GM19351 (cell line): ENCODE data around the gene CHMP5.

Experiments
- ATAC-seq: cut with Tn5 transposase; IDR thresholded peaks from one replicate; pipeline ENCODE4 v1.9.1; 2021; ENCODE audit warnings: mild to moderate bottlenecking, moderate library complexity; ENCODE audit not compliant: unreplicated experiment

Gene CHMP5

DNA sequence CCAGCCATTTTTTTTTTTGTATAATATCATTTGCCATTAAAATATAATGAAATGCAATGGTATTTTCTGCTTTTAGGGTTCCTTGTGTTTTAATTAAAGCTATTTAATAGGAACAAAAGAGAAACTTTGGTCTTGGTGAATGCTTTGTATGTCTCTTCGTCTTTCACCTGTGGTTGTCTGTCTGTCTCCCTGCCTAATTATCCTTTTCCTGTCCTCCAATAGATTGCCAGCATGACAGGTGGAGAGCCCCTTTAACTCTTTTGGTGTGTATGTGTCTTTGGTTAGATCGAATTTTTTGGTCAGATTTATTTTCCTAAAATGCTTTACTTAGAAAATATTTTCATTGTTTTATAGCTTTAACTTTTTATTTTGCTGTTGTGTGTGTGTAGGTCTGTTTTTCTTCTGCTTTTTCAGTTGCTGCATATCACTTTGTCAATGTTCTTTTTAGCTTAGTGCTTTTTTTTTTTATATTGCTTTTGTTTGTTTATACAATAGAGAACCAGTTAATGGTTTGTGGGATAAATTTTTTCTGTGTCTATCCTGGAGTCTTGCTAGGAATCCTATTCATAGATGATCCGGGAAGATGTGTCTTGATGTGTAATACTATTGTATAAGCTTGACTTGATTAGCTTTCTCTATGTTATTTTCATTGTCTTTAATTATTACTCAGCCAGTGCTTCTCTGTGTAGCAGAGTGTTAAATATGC is 8.6 kb downstream of the CHMP5 start:
- no peak for ATAC-seq

DNA sequence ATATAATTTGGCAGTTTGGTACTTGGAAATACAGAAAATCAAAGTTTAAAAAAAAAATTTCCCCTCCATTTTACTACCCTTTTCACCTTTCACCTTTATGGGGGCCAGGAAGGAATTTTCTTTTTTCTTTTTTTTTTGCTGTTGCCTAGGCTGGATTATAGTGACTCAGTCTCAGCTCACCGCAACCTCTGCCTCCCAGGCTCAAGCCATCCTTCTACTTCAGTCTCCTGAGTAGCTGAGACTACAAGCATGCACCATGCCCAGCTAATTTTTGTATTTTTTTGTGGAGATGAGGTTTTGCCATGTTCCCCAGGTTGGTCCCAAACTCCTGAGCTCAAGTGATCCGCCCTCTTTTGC is 9.1 kb downstream of the CHMP5 start:
- ATAC-seq: no peak

GRCh38 chr9:33277484-33277883 is 12.6 kb downstream of the CHMP5 start:
- ATAC-seq: no peak

GRCh38 chr9:33285502-33285901 is 20.7 kb downstream of the CHMP5 start:
- no peak for ATAC-seq

- ATAC-seq: no peak
Observed at GRCh38 chr9:33287087-33287490, 22.2 kb downstream of the CHMP5 start.

GRCh38 chr9:33288235-33288634 is 23.4 kb downstream of the CHMP5 start:
- ATAC-seq: no peak

DNA sequence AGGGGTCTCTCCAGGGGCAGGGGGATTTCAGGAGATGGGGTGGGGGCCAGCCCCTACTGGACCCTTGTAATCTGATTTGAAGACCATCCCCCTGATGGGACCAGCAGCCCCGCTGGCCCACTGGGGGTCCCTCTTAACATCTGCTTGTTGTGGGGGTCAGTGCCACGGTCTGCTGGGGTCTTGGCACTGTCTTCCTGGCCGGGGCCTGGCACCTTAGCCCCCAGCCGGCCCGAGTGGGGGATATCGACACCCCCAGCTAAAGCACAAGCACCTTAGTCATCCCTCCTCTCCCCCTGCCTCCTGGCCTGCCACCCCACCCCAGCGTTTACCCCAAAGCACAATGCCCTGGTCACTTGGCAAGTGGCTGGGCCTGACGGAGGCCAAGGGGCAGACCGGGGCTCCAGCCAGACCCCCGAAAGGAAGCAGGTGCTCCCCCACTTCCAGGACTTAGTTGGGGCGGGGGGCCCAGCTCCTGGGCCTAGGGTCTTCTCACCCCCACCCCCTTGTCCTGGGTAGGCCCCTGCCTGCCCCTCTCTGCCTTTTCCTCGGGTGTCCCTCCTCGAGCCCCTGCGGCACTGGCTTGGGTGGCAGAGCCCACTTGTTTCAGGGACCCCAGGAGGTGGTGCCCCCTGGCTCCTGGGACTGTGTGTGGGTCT is 24.1 kb downstream of the CHMP5 start:
- ATAC-seq: no peak

DNA sequence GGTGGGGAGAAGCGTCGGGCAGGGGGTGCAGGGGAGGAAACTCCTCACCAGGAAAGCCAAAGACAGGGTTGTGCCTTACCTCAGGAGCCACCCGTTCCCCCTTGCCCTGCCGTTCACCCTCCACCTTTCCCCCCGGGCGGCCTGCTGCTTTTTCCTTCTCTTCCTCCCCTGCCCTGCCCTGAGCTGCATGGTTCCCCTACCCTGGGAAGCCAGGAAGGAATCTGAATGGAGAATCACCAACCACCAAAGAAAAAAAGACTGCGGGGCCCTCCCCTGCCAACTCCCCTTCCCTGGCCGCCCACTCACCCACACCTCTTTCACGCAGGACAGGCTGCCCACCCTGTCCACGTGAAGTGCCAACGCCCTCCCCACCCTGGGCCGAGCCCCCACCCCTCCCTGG is 24.6 kb downstream of the CHMP5 start:
- ATAC-seq: no peak

DNA sequence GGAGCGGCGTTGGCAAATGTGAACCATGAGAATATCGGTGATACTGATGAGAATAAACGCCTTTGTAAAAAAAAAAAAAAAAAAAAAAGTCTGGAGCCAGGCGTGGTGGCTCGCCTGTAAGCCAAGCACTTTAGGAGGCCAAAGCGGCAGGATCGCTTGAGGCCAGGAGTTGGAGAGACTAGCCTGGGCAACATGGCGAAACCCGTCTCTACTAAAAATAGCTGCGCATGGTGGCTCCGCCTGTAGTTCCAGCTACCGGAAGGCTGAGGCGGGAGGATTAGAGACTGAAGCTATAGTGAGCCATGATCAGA is 25.0 kb downstream of the CHMP5 start:
- ATAC-seq: peak; percentile 33

DNA sequence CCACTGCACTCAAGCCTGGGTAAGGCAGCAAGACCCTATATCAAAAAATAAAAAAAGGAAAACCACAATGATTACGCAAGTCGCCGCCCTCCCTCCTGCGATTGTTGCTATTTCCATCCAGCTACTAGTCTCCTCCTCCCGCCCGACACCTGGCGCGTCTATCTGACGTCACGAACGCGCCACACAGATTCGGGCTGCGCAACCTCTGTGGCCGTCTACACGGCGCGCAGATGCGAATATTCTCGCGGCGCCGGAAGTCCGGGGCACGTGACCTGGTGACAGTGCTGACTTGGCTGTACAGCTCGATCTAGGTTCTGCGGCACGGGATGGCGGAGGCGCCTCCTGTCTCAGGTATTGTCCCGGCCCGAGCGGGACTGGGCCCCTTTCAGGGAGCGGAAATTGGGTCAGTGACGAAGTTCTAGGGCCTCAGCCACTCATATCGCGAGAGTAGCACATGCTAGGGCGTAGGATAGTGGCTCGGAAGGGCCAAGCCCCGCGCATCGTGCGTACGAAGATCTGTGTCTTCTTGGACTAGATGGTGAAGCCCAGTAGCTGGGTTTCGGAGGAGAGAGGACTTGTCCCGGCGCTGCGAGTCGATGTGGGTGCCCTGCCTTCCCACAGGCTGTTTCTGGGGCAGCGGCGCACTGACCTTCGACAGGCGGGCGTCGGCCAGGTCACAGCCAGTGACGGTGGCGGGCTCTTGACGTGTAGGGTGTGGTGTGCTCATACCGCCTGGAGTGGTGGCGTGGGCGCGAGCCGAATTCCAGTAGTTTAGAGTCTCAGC is 25.6 kb downstream of the CHMP5 start, which contains the start of gene NFX1:
NFX1 (plus strand) TSS at position 270 of the 784 bp plus-strand sequence; CDS start at position 327, 57 bp downstream.
- peak; percentile 84 for ATAC-seq

GRCh38 chr9:33291031-33291397 is 26.2 kb downstream of the CHMP5 start:
- ATAC-seq: peak; percentile 0

GRCh38 chr9:33291901-33292300 is 27.1 kb downstream of the CHMP5 start:
- no peak for ATAC-seq

DNA sequence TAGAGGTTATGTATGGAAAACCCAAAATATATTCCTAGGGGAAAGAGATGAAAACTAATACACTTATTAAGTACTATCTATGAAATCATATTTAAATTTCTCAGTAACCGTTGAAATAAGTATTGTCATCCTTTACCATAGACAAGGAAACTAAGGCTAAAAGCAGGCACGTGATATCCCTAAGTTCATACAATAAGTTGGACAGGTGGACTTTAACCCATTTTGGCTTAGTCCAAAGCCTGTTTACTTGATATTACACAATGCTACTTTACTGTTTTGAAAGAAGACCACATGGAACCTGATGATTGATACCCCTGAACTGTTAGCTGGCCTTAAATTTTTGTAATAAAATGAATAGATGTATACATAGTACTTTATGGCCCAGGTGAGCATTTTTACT is 28.9 kb downstream of the CHMP5 start:
- ATAC-seq: no peak

- no peak for ATAC-seq
Observed at GRCh38 chr9:33294670-33295432, 30.0 kb downstream of the CHMP5 start.

DNA sequence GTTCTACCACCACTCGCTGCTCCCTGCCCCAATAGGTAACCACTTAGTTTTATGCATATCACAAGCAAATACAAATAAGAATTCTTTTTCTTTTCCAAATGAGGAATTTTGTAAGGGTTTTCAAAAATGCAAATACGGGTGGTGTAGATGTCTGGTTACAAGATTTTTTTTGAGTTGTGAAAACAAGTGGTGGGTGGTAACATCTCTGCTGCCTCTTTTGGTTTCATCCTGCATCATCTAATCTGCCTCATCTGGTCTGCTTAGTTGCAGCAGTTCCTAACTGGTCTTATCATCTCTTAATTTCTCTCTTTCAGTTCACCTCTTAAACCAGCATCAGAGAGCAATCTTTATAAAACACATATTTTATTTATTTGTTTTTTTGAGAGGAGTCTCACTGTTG is 30.7 kb downstream of the CHMP5 start:
- peak; percentile 39 for ATAC-seq

DNA sequence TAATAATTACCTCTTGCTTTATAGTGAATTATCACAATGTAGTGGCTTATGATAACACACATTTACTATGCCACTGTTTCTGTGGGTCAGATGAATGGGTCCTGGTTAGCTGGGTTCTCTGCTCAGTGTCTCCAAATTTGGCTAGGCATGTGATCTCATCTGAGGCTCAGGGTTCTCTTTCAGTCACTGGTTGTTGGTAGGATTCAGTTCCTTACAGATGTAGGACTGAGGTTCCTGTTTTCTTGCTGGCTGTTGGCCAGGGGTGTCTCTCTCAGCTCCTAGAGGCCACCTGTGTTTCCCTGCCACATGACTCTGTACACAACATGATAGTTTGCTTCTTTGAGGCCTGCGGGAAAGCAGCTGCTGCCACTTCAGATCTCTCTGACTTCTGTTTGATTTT is 32.6 kb downstream of the CHMP5 start:
- peak; percentile 90 for ATAC-seq

- no peak for ATAC-seq
Observed at GRCh38 chr9:33300546-33300945, 35.7 kb downstream of the CHMP5 start.

- ATAC-seq: no peak
Observed at GRCh38 chr9:33304362-33304761, 39.5 kb downstream of the CHMP5 start.

DNA sequence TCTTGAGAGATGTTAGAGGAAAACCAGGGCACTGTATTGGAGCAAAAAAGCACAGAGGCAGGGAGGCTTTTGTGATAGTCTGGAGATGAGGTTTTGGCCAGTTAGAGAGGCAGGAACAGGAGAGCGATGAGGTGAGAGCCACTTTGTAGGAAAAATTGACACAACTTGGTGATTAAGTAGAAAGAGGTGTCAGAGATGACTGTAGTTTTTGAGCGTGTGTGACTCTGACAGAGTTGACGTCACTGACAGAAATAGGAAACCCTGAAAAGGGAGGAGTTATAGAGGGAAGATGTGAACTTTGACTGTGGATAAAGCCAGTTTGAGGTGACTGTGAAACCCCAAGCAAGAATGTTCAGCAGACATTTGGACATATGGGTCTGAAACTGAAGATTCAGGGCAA is 41.2 kb downstream of the CHMP5 start:
- peak; percentile 81 for ATAC-seq

DNA sequence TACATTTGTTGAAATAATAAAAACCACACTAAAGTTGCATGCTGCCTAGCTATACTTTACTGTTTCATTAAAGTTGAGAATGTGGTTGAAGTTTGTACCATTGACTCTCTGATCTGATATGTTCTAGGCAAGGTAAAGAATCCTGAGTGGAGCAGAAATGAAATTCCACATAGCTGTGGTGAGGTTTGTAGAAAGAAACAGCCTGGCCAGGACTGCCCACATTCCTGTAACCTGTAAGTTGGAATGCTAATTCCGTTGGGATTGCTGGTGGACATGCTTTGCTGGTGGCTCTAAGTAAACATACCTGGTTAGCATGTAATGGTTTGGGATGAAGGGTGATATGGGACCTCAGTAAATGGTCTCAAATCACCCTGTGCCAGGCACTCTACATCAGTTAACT is 42.2 kb downstream of the CHMP5 start:
- ATAC-seq: no peak

DNA sequence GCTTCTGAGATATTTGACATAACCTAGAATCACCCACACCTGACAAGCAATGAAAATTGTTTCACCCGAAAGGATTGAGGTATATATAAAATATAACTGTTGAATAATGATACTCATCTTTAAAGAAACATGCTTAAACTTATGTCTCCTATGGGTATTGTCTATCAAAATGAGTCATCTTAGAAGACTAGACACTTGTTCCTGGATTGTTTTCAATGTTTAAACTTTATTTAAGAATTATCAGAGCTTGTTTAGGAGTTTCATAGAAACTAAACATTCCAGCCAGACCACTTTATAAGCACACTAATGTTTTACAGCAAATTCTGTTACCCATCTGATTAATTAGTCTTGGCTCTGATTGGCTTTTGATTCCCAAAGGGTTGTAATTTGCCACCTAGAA is 45.1 kb downstream of the CHMP5 start:
- no peak for ATAC-seq
